HL-60 (cell line): ENCODE results near the gene RCBTB1.

Source experiments
- CTCF ChIP-seq: IDR thresholded peaks from one replicate; pipeline ENCODE4 v1.5.1; 2011; ENCODE audit warnings: low read length, control low read depth, inconsistent platforms; ENCODE audit not compliant: insufficient read depth
- GABPA ChIP-seq: IDR thresholded peaks from 2 replicates; pipeline ENCODE4 v1.6.1; 2012; ENCODE audit warnings: low read depth
- POLR2AphosphoS5 ChIP-seq: IDR thresholded peaks from 2 replicates; pipeline ENCODE4 v1.6.1; 2012; ENCODE audit warnings: low read depth
- REST ChIP-seq: IDR thresholded peaks from 2 replicates; pipeline ENCODE4 v1.6.1; 2012; ENCODE audit warnings: low read depth; ENCODE audit not compliant: insufficient replicate concordance
- SPI1 ChIP-seq: IDR thresholded peaks from 2 replicates; pipeline ENCODE4 v1.6.1; 2012; ENCODE audit warnings: low read depth, mild to moderate bottlenecking, borderline replicate concordance

- TF ChIP-seq CTCF (no peak), GABPA (no peak), POLR2AphosphoS5 (no peak), REST (no peak), SPI1 (no peak)
Measured at GRCh38 chr13:49596221-49596620, 10.9 kb upstream of the RCBTB1 start.
